ENCODE measurements around the gene SP140.

DNA sequence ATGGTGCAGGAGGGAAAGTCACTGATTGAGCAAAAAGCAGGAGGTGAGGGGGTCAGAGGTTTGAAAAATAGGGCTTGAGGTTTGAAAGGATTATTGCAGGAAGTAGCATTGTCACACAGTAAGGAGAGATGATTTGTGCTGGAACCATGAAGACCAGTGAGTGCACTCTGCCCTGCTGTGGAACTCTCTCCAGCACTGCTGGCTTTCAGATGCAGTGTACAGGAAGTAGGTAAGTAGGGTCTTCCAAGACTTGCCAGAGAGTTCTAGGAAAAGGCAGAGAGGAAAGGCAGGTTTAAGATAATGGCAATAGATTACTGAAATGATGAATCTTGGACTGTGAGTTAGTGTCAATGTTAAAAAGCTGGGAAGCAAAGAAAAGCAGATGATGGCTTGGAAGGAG, 17.0 kb upstream of the SP140 start:
- no peak for TF ChIP-seq CBX5 (IDR thresholded peaks at IDR 0.05; ENCODE audit: borderline replicate concordance, low read depth)
- no peak for TF ChIP-seq EP300 (IDR thresholded peaks at IDR 0.05; ENCODE audit: low read length)
- TF ChIP-seq, protein P1, sequence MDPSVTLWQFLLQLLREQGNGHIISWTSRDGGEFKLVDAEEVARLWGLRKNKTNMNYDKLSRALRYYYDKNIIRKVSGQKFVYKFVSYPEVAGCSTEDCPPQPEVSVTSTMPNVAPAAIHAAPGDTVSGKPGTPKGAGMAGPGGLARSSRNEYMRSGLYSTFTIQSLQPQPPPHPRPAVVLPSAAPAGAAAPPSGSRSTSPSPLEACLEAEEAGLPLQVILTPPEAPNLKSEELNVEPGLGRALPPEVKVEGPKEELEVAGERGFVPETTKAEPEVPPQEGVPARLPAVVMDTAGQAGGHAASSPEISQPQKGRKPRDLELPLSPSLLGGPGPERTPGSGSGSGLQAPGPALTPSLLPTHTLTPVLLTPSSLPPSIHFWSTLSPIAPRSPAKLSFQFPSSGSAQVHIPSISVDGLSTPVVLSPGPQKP (CRISPR knock-in tag; IDR thresholded peaks at IDR 0.05): no peak
- no peak for TF ChIP-seq BCL6 (CRISPR knock-in tag; IDR thresholded peaks at IDR 0.05)
- no peak for TF ChIP-seq JUND (IDR thresholded peaks at IDR 0.05; ENCODE audit: borderline replicate concordance, low read depth, low read length)
- TF ChIP-seq JUND (tag; IDR thresholded peaks at IDR 0.05; ENCODE audit: borderline replicate concordance, low read depth, low read length): no peak
- TF ChIP-seq SMARCC2 (IDR thresholded peaks at IDR 0.05; ENCODE audit: low read depth): no peak
- no peak for TF ChIP-seq MAFK (IDR thresholded peaks at IDR 0.05; ENCODE audit: low read length)
- TF ChIP-seq NCOA2 (IDR thresholded peaks at IDR 0.05; ENCODE audit: partially characterized antibody in 2 of 2): no peak
- TF ChIP-seq NFE2 (IDR thresholded peaks at IDR 0.05; ENCODE audit: low read depth): no peak
- TF ChIP-seq TGIF2 (CRISPR knock-in tag; IDR thresholded peaks at IDR 0.05): no peak
- TF ChIP-seq ZNF707 (CRISPR knock-in tag; conservative IDR thresholded peaks at IDR 0.05): no peak
- no peak for TF ChIP-seq GABPA (tag; conservative IDR thresholded peaks at IDR 0.05; ENCODE audit: low read depth)
- TF ChIP-seq SMAD1 (IDR thresholded peaks at IDR 0.05; ENCODE audit: low read depth, low read length, partially characterized antibody): no peak
